Mesenteric fat pad (tissue), 1 donor: Measurements from ENCODE around the gene LRRN2. TPM values are rescaled to one million over a fixed set of nuclear protein-coding genes. Genes with fewer than 3 reads are reported as not detected.
"Not testable (repeated sequence)": the region's sequence is repeated elsewhere in the genome, so short reads cannot be mapped to it uniquely, and the experiment has no call there.

Experiments
- DNase-seq: peaks from one replicate; pipeline ENCODE4 v3.0.0-alpha.2; 2020; ENCODE audit warnings: low spot score
- long read RNA-seq: library from polyadenylated mRNA; unstranded; transcript quantifications from one replicate; pipeline ENCODE4 v2.0.0, GENCODE V29; 2020
- total RNA-seq: library from RNA; stranded (reverse); fragmentation: NEBNext Ultra II Directional; extraction: Animal tissue kit (Norgen Biotek cat#: 25700); gene quantifications from one replicate; pipeline ENCODE4 v1.2.1, GENCODE V29; 2021
- donor health status: DM: yes; HTN: yes; CAD: no.

LRRN2 gene
- total RNA-seq = 5.7 TPM
- long read RNA-seq, full-length matches to known transcripts = 10 of 10 reads
- long read RNA-seq, partial matches to known transcripts = 0 of 10 reads
- long read RNA-seq, other reads (novel, unspliced or antisense) = 0 of 10 reads

DNA sequence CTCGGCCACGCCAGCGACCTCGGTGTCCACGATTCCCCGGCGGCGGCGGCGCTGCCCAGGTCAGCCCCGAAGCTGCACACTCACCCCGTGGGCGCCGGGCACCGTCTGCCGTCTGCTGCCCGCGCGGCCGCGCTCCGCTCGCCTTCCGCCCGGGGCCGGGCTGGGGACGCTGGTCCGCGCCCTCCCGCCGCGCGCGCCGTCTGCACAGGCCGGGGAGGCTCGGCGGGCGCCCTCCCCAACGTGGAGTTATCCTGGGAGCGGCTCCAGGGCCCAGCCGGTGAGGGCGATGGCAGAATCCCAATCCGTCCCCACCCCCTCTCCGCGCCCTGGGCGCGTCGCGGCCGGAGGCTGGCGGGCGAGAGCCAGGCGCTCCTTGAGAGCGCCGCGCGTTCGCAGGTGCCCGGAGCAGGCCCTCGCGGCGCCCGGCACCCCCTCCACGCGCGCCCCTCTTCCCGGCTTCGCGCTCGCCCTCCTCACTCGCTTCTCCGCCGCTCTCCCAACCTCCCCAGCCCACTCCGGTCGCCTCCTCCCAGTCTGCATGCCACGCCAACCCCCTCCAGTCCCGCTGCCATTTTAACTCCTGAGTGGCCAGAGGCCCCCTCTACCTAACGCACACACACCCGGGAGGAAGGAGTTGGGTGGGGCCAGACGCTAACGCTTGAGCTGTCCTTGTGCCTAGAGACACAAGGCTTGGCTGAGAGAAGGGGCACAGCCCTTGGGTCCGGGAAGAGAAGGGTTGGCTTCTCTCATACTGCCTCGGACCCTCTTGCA is at the start of gene LRRN2:
Gene LRRN2, minus strand, starts transcription at position 503 of the 771 bp plus-strand sequence. CDS start 65,746 bp downstream, outside the sequence.
- DNase-seq = no peak

- DNase-seq = no peak
Observed at GRCh38 chr1:204735042-204735441, 49.5 kb upstream of the LRRN2 start.

GRCh38 chr1:204733869-204734596 is 48.5 kb upstream of the LRRN2 start:
- no peak for DNase-seq

DNA sequence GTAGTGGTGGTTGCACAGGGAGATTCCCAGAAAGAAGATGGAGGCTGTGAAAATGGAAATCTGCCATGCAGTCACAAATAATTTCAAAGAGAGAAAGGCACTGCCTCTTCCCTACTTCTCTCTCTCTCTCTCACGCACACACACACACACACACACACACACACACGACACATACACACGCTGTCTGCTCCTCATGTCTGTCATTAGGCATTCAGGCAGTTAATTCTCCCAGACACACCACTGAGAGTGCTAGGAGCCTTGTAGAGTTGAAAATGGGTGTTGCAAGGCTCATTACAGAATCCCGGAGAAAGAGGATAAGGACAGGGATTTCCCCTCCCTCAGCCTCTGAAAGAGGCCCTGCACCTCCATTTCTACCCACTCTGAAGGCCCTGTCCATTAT is 47.8 kb upstream of the LRRN2 start:
- DNase-seq = no peak

DNA sequence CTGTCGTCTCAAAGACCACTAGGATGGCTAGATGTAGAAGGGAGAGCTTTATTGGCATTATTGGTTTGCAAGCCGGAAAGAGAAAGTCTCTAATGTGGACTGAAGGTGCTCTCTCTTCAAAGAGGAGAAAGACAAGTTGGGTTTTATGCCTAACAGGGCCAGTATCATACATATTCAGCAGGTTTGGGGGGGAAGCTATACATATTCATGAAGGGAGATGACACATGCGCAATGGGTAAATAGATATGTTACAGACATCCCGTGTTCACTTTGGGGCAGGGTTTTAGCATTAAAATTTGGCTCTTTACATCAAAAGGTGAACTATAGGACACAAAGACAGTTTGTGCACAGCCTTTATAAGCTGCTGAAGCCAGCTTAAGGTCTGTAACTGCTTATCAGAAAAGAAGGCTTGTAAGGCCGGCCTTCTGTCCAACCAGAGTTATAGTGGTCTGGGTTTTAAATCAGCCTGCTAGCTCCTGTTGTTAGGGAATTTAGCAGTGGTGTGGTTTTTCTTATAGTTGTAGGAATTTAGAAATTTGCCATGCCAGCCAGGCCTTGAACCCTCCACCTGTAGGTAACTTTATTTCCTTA is 46.5 kb upstream of the LRRN2 start:
- no peak for DNase-seq

GRCh38 chr1:204731509-204731908 is 46.0 kb upstream of the LRRN2 start:
- DNase-seq = no peak

DNA sequence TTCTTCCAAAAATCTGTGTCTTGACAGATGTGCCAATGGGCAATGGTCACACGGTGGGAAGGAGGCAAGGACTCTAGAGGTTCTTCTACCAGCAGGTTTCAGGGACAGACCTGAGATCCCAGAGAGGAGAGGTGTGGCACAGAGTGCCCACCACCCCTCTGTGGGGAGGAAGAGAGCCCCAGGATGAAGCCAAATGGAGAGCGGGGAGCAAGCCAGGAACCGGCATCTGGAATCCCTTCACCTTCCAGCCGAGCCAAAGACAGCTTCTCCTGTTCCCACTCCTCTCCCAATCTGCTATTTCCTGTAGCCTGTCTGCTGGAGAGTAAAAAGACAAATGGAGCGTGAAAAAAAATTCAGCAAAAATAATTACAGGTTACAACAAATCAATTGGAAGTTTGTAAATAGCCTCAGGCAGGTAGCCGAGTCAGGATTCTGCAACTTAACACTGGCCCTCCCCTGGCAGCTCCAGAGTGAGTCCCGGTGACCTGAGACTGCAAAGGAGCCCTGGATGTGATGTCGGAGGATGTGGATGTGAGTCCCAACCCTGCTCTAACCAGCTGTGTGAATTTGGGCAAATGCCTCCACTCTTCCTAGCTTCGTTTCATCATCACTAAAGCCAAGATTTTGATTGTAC is 45.4 kb upstream of the LRRN2 start:
- no peak for DNase-seq

GRCh38 chr1:204729516-204729915 is 44.0 kb upstream of the LRRN2 start:
- no peak for DNase-seq

GRCh38 chr1:204728456-204728855 is 42.9 kb upstream of the LRRN2 start:
- DNase-seq = no peak

- no peak for DNase-seq
Observed at GRCh38 chr1:204728045-204728444, 42.5 kb upstream of the LRRN2 start.

- not testable (repeated sequence) for DNase-seq
Observed at GRCh38 chr1:204727438-204727837, 41.9 kb upstream of the LRRN2 start.

DNA sequence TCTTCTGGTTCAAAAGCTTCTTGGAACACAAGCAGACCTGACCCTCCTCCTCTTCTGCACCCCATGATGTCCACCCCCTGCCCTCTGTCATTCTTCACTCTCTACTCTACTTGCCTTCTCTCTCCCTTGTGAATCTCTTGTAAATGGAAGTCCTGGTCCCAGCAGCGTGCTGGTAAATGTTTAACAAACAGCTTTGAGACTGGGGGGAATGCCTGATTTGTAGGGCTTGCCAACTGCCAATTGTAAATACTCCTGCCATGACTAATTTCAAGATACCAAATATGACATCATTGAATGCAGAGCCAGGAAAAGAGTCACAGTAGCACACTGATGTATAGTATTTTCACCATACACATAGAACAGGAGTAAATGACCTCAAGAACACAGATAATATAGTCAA is 40.9 kb upstream of the LRRN2 start:
- DNase-seq = no peak

DNA sequence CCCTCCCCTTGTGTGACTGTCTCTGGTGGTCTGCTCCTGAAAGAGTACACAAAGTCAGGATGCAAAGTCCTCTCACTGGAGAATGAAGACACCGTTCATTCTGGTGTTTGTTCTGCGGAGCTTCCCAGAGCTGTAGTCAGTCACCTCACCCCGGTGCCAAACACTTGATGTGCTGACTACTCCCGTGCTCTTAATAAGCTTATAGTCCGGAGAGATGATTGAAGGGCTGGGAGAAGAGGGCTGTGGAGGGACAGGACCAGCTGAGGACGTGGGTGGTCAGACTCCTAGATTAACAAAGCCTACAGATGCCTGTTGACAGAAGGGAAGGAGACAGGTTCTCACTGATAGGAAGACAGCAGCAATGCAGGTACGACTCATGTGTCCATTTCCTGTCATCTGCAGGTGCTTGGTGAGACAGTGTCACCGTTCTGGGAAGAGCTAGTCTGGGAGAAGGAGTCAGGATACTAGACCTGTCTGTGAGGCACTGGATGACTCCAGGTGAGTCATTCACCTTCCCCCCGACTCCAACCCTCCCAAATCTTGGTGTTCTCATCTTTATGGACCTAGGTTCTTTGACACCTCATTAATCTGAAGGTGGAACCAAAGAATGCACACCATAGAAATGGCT is 40.4 kb upstream of the LRRN2 start:
- no peak for DNase-seq

DNA sequence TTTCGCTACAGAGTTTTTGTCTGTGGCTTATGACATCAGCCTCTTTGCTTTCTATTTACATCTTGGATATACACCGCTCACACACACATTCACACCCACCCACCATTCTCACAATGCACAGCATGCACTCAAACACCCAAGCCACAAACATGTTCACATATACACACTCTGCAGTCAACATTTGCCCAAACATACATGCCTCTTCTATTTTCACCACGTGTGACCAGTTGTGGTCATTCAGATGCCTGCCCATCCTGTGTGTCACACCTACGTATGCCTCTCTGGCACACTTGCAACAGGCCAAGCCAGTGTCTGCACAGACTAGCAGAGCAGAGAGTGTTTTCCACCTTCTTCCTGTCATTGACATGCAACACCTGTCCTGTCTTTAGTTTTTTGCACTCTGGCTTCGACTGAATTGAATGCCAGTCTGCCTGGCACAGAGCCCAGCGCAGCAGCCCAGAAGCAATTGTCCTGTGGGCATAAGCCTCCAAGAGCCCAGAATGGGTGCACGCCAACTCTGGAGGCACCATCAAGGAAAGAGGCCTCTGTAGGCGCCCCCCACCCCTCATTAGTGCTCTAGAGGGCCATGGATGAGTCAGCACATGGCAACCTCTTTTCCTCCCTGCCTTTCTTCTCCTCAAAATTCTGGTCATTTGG is 37.7 kb upstream of the LRRN2 start:
- DNase-seq = no peak

GRCh38 chr1:204721373-204722055 is 36.0 kb upstream of the LRRN2 start:
- DNase-seq = no peak

GRCh38 chr1:204716660-204717059 is 31.1 kb upstream of the LRRN2 start:
- peak; percentile 41 for DNase-seq

DNA sequence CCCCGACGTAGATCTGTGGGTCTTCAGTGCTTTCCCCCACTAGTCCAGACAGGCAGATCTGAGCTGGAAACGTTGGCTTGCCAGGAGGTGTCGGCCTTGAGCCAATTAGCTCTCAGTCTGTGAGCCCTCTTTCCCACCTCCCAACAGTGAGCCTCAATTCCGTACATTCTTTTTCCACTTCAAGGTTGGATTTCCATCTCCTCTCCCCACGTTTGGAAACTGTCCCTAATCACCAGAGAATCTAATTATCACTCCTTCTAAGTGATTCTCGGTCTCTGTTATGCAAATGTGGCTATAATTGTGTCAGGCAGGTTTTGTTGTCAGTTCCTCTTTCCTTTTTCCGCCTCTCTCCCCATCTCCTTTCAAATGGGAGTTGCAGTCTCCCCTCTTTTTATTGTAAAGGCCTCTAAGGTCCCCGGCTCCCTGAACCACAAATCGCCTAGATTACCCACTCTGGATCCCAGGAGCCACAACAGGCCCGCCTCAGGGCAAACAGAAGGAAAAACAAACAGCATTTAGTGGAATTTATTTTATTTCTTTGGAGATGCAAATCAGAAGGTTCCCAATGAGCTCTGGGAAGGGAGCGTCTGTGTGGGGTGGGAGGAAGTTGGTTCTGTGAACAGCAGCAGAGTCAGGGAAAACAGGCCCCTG is 29.4 kb upstream of the LRRN2 start:
- DNase-seq = peak; percentile 20

- DNase-seq = peak; percentile 26
Observed at GRCh38 chr1:204714194-204714860, 28.8 kb upstream of the LRRN2 start.

GRCh38 chr1:204713541-204713940 is 28.0 kb upstream of the LRRN2 start:
- DNase-seq = no peak
